NCI-H748 (cell line): Measurements from ENCODE around the gene LCN1.
A peak's percentile ranks its signal among the peaks of the same experiment; 100 is the strongest.

ENCODE experiments used
- DNase-seq: peaks from one replicate; lab custom pipeline; 2025; ENCODE audit not compliant: unreplicated experiment; lab: John Stamatoyannopoulos, UW

The LCN1 gene

GRCh38 chr9:135488013-135488330, 33.3 kb upstream of the LCN1 start:
- no peak for DNase-seq

GRCh38 chr9:135488527-135488926, 32.7 kb upstream of the LCN1 start:
- no peak for DNase-seq

GRCh38 chr9:135489188-135489906, 31.9 kb upstream of the LCN1 start:
- no peak for DNase-seq

GRCh38 chr9:135490166-135490870, 30.9 kb upstream of the LCN1 start:
- no peak for DNase-seq

GRCh38 chr9:135490980-135491464, 30.2 kb upstream of the LCN1 start:
- DNase-seq = no peak

GRCh38 chr9:135491764-135492163, 29.5 kb upstream of the LCN1 start:
- DNase-seq = no peak

GRCh38 chr9:135492886-135493669, 28.2 kb upstream of the LCN1 start:
- no peak for DNase-seq

GRCh38 chr9:135494791-135495559, 26.3 kb upstream of the LCN1 start:
- DNase-seq = no peak

GRCh38 chr9:135498381-135499126, 22.7 kb upstream of the LCN1 start:
- DNase-seq = no peak

GRCh38 chr9:135499326-135500070, 21.7 kb upstream of the LCN1 start:
- DNase-seq = peak; percentile 93

- DNase-seq = no peak
These were observed 21.1 kb upstream of the LCN1 start for GRCh38 chr9:135500071-135500524.

- peak; percentile 92 for DNase-seq
These were observed 20.5 kb upstream of the LCN1 start, which contains the start of gene MRPS2 for GRCh38 chr9:135500525-135501260. Gene MRPS2 (plus strand): TSS chr9:135500682. CDS start chr9:135500711, 29 bp downstream.

- no peak for DNase-seq
These were observed 19.7 kb upstream of the LCN1 start for GRCh38 chr9:135501261-135502167.

- DNase-seq = no peak
These were observed 18.9 kb upstream of the LCN1 start for GRCh38 chr9:135502168-135502872.

- DNase-seq = no peak
These were observed 18.3 kb upstream of the LCN1 start for GRCh38 chr9:135502873-135503321.

- no peak for DNase-seq
These were observed 17.6 kb upstream of the LCN1 start for GRCh38 chr9:135503371-135504261.
